ENCODE measurements around the gene CAPN8.

DNA sequence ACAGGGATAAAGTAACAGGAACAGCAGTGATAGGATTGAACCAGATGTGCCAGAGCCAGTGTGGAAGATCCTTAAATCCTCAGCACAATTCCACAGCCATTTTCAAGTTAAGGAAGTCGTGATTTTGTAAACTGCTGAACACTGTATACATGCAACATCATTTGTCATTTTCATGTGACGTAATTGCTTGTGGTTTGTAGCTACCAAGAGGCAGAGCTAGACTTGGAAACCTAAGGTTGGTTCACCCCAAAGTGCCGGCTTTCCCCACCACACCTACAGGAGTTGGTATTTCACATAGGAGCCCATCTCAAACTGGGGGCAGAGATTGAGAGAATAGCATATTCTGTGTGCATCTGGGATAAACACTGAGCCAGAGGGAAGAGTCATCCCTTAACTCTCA lies 113.9 kb downstream of the CAPN8 start:
- TF ChIP-seq, protein P1, sequence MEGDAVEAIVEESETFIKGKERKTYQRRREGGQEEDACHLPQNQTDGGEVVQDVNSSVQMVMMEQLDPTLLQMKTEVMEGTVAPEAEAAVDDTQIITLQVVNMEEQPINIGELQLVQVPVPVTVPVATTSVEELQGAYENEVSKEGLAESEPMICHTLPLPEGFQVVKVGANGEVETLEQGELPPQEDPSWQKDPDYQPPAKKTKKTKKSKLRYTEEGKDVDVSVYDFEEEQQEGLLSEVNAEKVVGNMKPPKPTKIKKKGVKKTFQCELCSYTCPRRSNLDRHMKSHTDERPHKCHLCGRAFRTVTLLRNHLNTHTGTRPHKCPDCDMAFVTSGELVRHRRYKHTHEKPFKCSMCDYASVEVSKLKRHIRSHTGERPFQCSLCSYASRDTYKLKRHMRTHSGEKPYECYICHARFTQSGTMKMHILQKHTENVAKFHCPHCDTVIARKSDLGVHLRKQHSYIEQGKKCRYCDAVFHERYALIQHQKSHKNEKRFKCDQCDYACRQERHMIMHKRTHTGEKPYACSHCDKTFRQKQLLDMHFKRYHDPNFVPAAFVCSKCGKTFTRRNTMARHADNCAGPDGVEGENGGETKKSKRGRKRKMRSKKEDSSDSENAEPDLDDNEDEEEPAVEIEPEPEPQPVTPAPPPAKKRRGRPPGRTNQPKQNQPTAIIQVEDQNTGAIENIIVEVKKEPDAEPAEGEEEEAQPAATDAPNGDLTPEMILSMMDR (IDR thresholded peaks at IDR 0.05): no peak
- TF ChIP-seq EZH2 (IDR thresholded peaks at IDR 0.05; ENCODE audit: borderline replicate concordance, insufficient read depth, low read depth, low read length, poor library complexity, severe bottlenecking): no peak

Data from B cell (primary cell).